Measurements from ENCODE around the gene MLIP. TPM values are rescaled to one million over a fixed set of nuclear protein-coding genes. Genes with fewer than 3 reads are reported as not detected.

MLIP gene
- total RNA-seq, 1 experiment from 2014 or later, result 0.59 TPM

DNA sequence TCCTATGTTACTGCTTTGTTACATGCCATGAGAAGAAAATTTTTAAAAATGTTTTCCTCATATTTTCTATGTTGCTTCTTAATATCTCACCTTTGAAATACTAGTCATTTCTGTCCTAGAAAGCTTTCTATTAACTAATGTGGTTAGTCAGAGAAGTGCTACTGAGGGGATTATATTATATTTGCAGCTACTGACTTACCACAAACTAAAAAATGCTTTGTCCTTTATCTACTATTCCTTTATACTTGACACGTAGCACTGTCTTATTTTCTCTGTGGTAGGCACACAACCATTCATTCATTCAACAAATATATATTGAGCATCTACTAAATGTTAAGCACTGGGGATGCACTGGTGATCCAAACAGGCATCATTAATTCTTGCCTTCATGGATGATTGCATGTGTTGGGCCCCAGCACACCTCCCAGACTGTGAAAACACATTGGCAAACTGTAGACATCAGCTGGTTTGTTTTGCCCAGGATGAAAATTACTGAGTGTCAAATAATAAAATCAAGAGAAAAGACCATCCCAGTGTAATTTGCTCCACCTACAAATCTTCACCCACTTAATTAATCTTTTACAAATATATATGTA, 10.7 kb upstream of the MLIP start:
- no peaks in the 10 kb centered on the region for H4K20me1 ChIP-seq (ENCODE audit: insufficient read depth)
- ChIA-PET CTCF (no interaction called here), POLR2A (no interaction called here), RAD21 (ENCODE audit: low non-redundant PET in 1 of 2, low total read pairs in 2 of 2, uncharacterized antibody in 2 of 2, unreplicated experiment in 2 of 2) (no interaction called here)
- DNase-seq (ENCODE audit: low read depth, low spot score) (no peak), ATAC-seq (no peak)
- H3K4me1 ChIP-seq (ENCODE audit: control insufficient read depth in 1 of 2, insufficient read depth in 2 of 2, low read length in 2 of 2), result no peaks in the 10 kb centered on the region
- H3K9me2 ChIP-seq (ENCODE audit: insufficient read depth), result no peaks in the 10 kb centered on the region
- no peaks in the 10 kb centered on the region for H3K36me3 ChIP-seq (ENCODE audit: control insufficient read depth in 1 of 2, insufficient read depth in 2 of 2, low read length in 2 of 2)
- BruUV-seq (replicated peaks), result no TSS peak
- TF ChIP-seq ZNF274 (IDR thresholded peaks at IDR 0.05; ENCODE audit: low read depth, low read length), result no peak
- TF ChIP-seq ELF1 (IDR thresholded peaks at IDR 0.05; ENCODE audit: borderline replicate concordance, low read depth), result no peak
- no peak for TF ChIP-seq POLR2AphosphoS5 (IDR thresholded peaks at IDR 0.05; ENCODE audit: low read depth, low read length)
- TF ChIP-seq SRF (IDR thresholded peaks at IDR 0.05; ENCODE audit: low read depth), result no peak
- TF ChIP-seq, protein P1, sequence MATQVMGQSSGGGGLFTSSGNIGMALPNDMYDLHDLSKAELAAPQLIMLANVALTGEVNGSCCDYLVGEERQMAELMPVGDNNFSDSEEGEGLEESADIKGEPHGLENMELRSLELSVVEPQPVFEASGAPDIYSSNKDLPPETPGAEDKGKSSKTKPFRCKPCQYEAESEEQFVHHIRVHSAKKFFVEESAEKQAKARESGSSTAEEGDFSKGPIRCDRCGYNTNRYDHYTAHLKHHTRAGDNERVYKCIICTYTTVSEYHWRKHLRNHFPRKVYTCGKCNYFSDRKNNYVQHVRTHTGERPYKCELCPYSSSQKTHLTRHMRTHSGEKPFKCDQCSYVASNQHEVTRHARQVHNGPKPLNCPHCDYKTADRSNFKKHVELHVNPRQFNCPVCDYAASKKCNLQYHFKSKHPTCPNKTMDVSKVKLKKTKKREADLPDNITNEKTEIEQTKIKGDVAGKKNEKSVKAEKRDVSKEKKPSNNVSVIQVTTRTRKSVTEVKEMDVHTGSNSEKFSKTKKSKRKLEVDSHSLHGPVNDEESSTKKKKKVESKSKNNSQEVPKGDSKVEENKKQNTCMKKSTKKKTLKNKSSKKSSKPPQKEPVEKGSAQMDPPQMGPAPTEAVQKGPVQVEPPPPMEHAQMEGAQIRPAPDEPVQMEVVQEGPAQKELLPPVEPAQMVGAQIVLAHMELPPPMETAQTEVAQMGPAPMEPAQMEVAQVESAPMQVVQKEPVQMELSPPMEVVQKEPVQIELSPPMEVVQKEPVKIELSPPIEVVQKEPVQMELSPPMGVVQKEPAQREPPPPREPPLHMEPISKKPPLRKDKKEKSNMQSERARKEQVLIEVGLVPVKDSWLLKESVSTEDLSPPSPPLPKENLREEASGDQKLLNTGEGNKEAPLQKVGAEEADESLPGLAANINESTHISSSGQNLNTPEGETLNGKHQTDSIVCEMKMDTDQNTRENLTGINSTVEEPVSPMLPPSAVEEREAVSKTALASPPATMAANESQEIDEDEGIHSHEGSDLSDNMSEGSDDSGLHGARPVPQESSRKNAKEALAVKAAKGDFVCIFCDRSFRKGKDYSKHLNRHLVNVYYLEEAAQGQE (IDR thresholded peaks at IDR 0.05; ENCODE audit: low read depth), result no peak
- no peaks in the 10 kb centered on the region for H3K79me2 ChIP-seq (ENCODE audit: insufficient read depth, low read length)
- no peak overlapping the region for H3K9ac ChIP-seq (ENCODE audit: low read length)
- H3K27me3 ChIP-seq (ENCODE audit: insufficient read depth, low read length), result no peaks in the 10 kb centered on the region
- H3K9me3 ChIP-seq (ENCODE audit: control insufficient read depth in 1 of 2, insufficient read depth in 1 of 2, low read depth in 1 of 2, low read length in 2 of 2), result no peaks in the 10 kb centered on the region
- H3K27ac ChIP-seq (ENCODE audit: low read depth, low read length), result no peak overlapping the region
- intact Hi-C loops (cut with micrococcal nuclease), result no loop called here
- no peak overlapping the region for H3K4me2 ChIP-seq (ENCODE audit: low read length)
- no peak overlapping the region for H2AFZ ChIP-seq (ENCODE audit: low read depth, low read length, poor library complexity, severe bottlenecking)
- H3K4me3 ChIP-seq (replicated peaks in 1 of 2; ENCODE audit: low read depth in 1 of 2, low read length in 2 of 2), result no peak overlapping the region

DNA sequence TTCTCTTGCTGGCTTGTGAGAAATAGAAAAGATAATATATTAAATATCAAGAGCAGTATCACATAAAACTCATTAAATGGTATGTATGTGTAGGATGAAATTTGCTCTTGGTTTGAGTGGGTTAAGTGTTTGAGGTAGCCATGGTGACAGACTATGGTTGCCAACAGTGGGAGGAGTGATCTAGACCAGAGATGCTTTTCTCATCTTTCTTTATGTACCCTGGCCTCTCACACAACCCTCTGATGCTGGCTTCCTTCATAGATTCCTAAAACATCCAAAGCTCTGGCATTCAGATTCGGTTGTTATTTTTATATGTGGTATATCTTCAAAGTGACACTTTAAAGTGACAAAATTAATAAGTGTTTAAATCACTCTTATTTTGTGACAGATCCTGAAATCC, 9.0 kb upstream of the MLIP start:
- Histone ChIP-seq H3K36me3 (ENCODE audit: control insufficient read depth in 1 of 2, insufficient read depth in 2 of 2, low read length in 2 of 2) (no peaks in the 10 kb centered on the region), H3K4me2 (ENCODE audit: low read length) (no peak overlapping the region), H3K9me3 (ENCODE audit: control insufficient read depth in 1 of 2, insufficient read depth in 1 of 2, low read depth in 1 of 2, low read length in 2 of 2) (no peaks in the 10 kb centered on the region), H3K4me1 (ENCODE audit: control insufficient read depth in 1 of 2, insufficient read depth in 2 of 2, low read length in 2 of 2) (no peaks in the 10 kb centered on the region), H2AFZ (ENCODE audit: low read depth, low read length, poor library complexity, severe bottlenecking) (no peak overlapping the region), H3K79me2 (ENCODE audit: insufficient read depth, low read length) (no peaks in the 10 kb centered on the region), H3K27ac (ENCODE audit: low read depth, low read length) (no peak overlapping the region), H3K9ac (ENCODE audit: low read length) (no peak overlapping the region), H4K20me1 (ENCODE audit: insufficient read depth) (no peaks in the 10 kb centered on the region), H3K4me3 (replicated peaks in 1 of 2; ENCODE audit: low read depth in 1 of 2, low read length in 2 of 2) (no peak overlapping the region), H3K27me3 (ENCODE audit: insufficient read depth, low read length) (no peaks in the 10 kb centered on the region), H3K9me2 (ENCODE audit: insufficient read depth) (no peaks in the 10 kb centered on the region)
- ChIA-PET CTCF (no interaction called here), POLR2A (no interaction called here), RAD21 (ENCODE audit: low non-redundant PET in 1 of 2, low total read pairs in 2 of 2, uncharacterized antibody in 2 of 2, unreplicated experiment in 2 of 2) (no interaction called here)
- intact Hi-C loops (cut with micrococcal nuclease), result no loop called here
- ATAC-seq (no peak), DNase-seq (ENCODE audit: low read depth, low spot score) (no peak)
- no TSS peak for BruUV-seq (replicated peaks)
- TF ChIP-seq ZFX (IDR thresholded peaks at IDR 0.05), result no peak
- TF ChIP-seq, protein P2, sequence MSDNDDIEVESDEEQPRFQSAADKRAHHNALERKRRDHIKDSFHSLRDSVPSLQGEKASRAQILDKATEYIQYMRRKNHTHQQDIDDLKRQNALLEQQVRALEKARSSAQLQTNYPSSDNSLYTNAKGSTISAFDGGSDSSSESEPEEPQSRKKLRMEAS (IDR thresholded peaks at IDR 0.05), result no peak
- no peak for TF ChIP-seq SRF (IDR thresholded peaks at IDR 0.05; ENCODE audit: low read depth)
- no peak for TF ChIP-seq ZNF274 (IDR thresholded peaks at IDR 0.05; ENCODE audit: low read depth, low read length)
- TF ChIP-seq ELF1 (IDR thresholded peaks at IDR 0.05; ENCODE audit: borderline replicate concordance, low read depth), result no peak
- no peak for TF ChIP-seq EZH2 (IDR thresholded peaks at IDR 0.05)
- no peak for TF ChIP-seq ZBTB33 (IDR thresholded peaks at IDR 0.05; ENCODE audit: extremely low read depth, insufficient replicate concordance, low read length)

Data from HCT116 (cell line).